SKM-1 (cell line): ENCODE measurements around the gene SIGLEC15.
"Not testable (repeated sequence)": the region's sequence is repeated elsewhere in the genome, so short reads cannot be mapped to it uniquely, and the experiment has no call there.

Experiments
- DNase-seq: peaks from one replicate; lab custom pipeline; 2025; ENCODE audit not compliant: unreplicated experiment; lab: John Stamatoyannopoulos, UW

The SIGLEC15 gene

DNA sequence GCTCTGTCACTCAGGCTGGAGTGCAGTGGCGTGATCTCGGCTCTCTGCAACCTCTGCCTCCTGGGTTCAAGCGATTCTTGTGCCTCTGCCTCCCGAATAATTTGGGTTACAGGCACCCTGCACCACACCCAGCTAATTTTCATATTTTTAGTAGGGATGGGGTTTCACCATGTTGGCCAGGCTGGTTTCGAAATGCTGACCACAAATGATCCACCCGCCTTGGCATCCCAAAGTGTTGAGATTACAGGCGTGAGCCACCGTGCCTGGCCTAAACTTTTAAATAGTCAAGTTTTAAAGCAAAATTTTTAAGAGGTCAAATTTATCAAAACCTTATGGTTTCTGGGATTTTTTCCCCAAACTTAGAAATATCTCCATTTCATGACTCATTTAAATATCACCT, 6.7 kb upstream of the SIGLEC15 start:
- DNase-seq: not testable (repeated sequence)

DNA sequence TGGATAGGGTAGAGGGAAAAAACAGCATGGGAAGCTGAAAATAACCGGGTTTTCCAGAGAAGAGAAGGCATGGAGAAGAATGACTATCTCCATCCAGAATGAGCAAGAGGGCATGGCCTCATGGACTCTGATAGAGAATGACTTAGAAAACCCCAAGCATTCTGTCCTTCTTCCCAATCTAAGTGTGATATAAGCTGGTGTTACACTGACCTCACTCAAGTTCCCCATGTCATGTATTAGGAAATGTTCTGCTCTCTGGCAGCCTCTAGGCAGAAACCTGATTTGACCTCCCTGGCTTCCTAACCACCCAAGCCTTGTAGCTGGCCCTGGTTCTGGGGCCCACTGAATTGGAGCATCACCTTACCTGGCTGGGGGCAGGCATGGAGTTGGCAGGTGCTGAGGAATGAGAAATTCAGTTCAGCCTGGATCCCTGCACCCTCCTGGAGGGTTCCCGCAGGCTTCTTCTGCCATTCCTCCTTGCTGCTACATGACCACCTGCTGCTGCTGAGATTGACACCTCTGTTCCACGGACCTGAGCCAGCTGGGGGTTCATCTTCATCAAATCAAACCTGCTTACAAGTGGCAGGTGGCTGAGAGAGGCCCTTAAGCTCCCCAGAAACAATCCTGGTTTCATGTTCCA, 5.2 kb upstream of the SIGLEC15 start:
- no peak for DNase-seq

DNA sequence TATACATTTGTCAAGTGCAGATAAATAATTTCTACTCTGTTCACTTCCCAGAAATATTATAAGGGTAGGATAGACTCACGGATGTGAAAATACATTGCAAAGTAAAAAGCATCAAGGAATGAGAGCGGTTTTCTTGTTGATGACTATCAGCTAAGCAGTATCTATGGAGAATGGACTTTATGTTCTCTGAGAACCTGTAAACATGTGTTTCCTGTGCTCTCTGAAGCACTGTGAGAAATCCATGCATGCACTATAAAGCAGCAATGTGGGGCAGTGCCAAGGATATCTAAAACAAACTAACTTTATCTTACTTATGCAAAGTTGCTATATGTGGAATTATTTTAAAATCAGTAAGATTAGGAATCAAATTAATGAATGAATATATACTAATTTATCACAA, 4.4 kb upstream of the SIGLEC15 start:
- DNase-seq: no peak

DNA sequence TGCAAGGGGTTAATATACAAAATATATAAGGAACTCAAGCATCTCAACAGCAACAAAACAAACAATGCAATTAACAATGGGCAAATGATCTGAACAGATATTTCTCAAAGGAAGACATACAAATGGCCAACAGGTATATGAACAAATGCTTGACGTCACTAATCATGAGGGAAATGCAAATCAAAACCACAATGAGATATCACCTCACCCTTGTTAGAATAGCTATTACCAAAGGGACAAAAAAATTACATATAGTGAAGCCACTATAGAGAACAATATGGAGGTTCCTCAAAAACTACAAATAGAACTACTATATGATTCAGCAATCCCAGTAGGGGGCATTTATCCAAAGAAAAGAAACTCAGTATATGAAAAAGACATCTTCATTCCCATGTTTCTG, 3.8 kb upstream of the SIGLEC15 start:
- DNase-seq: no peak

DNA sequence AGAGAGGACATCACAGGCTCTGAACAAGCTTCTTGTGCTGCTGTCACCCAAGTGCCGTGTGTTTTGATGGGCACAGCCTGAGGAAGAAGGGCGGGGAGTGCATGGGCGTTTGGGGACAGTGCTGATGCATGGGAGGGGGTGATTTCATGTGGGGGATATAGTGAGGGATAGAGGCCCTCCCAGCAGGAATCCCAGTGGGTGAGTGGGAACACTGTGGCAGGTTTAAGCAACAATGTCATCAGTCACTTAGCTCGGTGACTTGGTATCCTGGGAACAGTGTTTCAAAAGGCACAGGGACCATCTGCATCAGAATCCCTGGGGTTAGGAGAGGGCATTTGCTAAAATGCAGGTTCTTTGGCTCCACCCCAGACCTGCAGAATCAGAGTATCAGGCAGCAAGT, 609 bp downstream of the SIGLEC15 start:
- no peak for DNase-seq

DNA sequence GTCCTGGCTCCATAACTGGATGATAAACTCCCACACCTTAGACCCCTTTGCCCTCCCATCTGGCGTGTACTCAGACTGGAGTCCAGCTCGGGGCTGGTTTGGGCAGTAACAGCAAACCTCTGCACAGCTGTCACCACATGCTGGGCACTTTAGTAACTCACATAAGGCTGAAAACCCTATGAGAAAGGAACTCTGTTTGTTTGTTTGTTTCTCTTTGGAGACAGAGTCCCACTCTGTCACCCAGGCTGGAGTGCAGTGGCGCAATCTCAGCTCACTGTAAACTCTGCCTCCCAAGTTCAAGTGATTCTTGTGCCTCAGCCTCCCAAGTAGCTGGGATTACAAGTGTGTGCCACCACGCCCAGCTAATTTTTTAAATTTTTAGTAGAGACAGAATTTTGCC, 1.2 kb downstream of the SIGLEC15 start:
- DNase-seq: not testable (repeated sequence)

DNA sequence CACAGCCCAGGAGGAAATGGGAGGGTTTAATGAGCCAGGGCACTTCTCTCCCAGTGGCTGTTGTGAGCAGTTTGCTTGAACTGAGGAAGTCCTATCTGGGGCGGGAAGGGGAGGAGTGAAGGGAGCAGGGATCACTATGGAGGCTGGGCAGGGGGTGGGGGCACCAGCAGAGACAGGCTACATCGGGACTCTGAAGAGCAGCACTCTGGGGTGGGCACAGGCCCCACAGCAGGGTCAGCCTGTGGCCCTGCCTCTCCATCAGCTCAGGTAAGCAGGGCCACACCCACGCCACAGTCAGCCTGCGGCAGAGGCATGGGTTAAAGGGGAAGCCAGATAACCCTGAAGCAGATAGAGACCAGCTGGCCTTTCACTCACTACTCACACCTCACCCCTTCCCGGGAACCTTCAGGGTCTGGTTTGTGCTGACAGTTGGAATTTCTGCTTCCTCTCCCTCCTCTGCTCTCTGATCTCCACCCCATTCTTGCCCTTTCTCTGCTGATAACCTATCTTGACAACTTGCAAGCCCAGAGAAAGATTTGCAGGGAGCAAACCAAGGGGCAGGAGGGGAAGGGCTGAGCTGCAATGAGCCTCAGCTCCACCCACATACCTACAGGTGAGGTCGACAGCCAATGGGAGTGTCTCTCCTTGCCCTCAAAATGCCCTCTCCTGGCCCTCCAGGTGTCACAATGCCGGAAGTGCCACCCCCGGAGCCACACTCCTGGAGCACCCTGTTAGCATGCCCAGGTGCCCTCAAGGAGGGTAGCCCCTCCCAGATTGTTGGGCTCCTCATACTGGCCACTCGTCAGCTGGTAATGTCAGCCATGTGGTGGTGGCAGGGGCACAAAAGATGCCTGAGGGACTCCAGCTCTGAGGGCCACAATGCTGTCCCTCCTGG, 3.7 kb downstream of the SIGLEC15 start:
- DNase-seq: peak; percentile 43

DNA sequence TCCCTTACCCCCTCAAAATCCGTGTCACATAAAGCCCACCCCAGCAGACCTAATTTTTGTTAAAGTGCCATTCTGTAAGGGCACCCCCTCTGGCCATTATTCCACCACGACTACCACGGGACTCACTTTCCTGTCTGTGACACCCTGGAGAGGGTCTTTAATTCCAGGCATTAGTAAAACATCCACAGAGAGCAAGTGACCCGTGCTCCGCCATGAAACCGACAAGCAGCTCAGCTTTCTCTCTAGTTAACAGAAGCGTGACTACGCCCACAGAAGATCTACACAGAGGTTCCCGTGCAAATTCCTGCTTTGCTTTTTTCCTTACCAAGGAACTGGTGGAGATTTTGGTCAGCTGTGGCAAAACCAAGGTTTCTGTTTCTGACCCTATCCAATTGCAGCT, 4.4 kb downstream of the SIGLEC15 start:
- DNase-seq: no peak

DNA sequence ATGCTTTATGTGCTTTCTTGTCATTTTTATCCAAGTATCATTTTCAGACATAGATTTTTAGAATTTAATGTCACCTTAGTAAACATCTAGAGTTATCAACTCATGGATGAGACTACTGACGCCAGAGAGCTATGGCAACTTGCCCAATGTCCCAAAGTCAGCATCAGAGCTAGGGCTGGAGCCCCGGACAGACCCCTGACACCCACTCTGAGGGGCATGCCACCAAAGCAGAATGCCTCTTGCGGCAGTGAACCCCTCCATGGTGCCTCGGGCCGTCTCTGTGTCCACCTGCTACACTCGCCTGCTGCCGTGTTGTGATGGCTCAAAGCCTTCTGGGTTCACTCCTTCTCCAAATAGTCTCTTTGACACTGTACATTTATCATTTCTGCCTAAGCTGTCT, 5.4 kb downstream of the SIGLEC15 start:
- DNase-seq: no peak

DNA sequence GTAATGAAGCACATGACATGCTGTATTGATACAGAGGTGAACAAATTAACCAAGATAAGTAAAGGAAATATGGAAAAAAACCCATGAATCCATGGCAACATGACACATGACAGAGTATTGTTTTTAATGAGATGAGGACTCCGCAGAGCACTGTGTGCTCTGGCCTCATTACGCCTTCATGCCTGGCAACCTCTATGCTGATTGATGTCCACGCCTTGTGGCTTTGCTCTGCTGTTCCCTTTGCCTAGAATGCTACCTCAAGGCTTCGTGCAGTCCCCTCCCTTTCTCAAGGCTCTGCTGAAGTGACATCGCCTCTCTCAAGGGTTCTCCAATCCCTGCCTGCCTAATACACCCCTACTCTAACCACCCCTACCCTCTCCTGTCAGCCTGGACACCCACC, 8.4 kb downstream of the SIGLEC15 start:
- no peak for DNase-seq

DNA sequence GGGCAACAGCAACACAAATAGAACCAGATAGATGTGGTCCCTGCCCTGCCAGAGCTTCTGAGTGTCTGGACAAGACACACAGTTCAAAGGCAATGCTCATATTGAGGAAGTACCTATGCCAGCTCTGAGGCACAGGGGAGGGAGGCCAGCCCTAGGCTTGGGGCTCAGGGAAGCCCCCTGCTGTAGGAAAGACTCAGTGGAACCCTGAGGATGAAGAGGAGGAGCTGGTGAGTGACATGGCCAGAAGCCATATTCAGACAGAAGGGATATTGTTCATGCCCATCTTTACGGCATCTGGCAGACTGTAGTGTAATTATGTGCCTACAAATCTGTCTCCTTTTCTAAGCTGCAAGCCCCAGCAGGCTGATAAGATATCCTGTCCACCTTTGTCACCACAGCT, 8.8 kb downstream of the SIGLEC15 start:
- no peak for DNase-seq

DNA sequence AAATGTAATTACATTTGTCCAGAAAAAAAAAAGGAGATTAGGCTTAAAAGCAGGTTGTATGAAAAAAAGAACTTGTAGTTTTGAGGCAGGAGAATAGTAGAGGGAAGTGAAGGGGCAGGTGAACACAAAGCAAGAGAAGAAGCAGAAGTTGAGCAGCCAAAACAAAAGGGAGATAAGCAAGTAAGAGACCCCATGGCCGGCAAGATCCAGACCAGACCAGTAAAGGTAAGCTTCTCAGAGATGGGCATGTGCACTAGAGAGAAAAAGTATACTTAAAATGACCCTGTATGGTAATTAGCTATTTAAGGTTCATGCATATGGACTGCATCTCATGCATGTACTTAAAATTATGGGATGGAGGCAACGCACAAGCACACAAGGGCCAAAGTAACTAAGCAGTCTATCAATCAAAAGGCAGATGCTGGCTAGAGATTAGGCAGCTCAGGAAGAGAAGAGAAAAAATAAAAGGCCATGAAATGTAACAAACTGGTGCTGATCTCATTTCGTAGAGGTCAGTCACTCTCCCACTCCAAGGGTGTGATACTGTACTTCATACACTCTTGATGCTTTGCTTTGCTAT, 9.7 kb downstream of the SIGLEC15 start:
- no peak for DNase-seq

DNA sequence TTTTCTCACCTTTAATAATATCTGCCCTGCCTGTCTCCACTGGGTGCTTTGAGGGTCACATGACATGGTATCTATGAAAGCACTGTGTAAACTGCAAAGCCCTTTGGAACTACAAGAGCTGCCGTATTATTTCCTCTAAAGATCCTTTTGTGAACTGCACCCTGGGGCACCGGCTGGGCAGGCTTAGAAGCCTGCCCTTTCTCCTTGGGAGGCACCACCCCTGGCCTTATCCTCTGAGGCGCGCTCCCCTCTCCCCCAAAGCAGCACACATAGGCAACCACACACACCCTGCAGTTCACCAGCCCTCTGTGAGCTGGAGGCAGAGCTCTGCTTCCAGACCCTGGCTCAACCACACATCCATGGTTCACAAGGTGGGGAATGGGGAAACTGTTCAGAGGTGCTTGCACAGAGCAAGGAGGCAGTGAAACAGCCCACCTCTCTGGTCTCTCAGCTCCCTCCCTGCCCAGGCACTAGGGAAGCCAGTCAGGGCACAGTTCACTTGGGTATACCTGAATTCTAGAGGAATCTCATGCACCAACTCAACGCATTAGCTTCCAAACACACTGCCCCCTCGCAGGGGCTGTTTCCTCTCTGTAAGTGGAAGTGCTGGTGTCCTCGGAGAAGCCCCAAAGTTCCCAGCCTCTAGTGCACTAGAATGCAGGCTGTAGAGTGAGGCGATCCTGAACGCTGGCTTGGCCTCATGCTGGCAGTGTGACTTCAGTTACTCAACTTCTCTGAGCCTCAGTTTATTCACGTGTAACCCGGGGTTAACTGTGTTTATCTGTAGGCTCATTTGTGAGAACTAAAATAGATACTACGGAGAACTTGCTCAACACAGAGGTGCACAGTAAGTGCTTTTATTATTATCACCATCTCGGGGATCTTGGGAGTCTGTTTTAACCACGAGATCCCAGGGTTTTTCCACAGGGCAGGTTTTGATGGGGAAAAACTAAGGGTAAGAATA, 11.0 kb downstream of the SIGLEC15 start:
- DNase-seq: no peak

DNA sequence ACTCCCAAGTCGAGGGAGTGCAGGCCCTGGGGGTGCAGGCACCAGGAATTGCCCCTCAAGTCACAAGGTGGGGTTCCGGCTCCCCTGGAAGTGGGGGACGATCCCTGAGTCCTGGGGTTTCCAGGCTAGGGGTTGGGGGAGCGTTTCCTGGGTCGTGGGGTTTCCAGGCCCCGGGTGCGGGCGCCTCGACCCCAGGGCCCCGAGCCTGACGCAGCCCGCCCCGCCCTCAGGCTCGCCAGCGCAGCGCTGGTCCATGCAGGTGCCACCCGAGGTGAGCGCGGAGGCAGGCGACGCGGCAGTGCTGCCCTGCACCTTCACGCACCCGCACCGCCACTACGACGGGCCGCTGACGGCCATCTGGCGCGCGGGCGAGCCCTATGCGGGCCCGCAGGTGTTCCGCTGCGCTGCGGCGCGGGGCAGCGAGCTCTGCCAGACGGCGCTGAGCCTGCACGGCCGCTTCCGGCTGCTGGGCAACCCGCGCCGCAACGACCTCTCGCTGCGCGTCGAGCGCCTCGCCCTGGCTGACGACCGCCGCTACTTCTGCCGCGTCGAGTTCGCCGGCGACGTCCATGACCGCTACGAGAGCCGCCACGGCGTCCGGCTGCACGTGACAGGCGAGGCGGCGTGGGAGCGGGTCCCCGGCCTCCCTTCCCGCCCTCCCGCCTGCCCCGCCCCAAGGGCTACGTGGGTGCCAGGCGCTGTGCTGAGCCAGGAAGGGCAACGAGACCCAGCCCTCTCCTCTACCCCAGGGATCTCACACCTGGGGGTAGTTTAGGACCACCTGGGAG, 12.0 kb downstream of the SIGLEC15 start:
- DNase-seq: no peak

DNA sequence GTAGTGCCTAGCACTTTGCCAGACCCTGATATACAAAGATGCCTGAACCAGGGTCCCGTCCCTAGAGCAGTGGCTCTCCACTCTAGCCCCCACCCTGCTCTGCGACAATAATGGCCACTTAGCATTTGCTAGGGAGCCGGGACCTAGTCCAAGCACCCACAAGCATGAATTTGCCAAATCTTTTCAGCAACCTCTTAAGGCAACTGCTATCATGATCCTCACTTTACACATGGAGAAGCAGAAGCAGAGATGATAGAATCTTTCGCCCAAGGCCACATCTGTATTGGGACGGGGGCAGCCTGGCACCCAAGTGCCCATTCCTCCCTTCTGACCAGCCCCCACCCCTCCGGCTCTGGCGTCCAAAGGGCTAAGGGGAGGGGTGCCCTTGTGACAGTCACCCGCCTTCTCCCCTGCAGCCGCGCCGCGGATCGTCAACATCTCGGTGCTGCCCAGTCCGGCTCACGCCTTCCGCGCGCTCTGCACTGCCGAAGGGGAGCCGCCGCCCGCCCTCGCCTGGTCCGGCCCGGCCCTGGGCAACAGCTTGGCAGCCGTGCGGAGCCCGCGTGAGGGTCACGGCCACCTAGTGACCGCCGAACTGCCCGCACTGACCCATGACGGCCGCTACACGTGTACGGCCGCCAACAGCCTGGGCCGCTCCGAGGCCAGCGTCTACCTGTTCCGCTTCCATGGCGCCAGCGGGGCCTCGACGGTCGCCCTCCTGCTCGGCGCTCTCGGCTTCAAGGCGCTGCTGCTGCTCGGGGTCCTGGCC, 13.0 kb downstream of the SIGLEC15 start:
- no peak for DNase-seq

DNA sequence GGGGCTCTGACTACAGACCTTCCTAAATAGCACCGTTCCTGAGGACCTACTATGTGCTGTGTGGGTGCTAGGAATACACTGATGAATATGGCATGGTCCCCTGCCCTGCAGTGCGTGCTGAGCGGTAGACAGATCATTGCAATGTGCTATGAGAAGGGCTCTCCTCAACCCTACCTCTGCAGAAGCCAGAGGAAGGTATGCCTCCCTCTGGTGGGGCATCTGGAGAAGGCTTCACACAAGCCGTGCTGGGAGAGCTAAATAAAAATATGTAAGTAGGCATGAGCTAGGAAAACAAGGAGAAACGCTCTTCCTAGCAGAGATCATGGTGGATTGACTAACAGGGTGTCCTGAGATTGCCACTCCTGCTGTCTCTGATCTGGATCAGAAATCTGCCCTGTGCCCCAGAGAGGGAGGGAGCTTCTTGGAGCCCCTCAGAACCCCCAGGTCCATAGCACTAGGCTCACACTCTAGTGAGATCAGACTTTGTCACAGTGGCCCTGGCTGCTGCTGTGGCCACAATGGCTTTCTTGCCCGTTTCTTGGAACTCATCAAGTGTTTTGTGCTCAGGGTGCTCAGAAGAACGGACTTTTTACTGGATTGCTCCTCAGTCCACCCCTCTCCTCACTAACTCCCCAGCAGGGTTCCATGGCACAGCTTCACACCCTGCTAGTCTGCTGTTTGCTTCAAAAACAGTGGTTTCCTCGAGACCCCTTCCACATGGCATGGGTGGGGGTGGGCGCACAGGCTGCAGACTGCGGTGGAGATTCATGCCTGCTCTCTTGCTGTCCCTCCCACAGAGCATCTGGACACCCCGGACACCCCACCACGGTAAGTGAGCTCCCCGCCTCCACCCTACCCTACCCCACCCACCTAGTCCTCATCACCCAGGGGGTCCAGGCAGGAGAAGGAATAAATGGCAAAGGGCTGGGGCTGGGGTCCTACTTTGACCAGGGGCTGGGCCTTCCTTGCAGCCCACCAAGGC, 14.2 kb downstream of the SIGLEC15 start:
- no peak for DNase-seq

DNA sequence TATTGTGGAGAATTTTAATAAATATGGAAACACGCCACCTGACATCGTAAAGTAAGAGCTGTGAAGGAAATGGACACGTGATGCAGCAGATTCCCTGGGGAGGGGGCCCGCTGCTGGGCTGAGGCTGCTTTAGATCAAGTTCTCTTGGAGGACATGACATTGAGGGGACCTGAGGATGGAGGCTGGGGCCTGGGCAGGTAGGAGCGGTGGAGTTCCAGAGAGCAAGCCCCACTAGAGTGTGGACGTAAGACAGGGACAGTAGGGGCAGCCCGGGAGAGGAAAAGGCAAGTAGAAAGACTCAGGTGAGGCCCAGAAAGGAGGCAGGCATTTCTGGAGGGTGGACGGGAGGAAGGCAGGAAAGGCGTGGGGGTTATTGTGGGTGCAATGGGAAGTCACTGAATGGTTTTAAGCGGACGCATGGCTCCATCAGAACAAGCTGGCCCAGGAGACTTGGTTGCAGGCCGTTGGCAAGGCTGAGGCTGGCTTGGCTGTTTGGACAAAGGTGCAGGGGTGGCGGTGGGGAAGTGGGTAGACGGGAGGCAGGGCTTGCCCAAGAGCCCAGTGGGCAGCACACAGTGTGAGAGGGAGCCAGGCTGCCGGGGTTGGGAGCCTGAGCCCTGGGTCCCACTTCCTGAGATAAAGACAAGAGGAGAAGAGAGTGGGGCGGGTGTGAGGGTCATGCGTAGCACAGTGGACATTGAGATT, 15.7 kb downstream of the SIGLEC15 start:
- DNase-seq: no peak
